NCI-H1694 treated with DMSO at 0.1 percent for 48 hours (cell line): ENCODE measurements around the gene USP10.

ENCODE experiments used
- DNase-seq: peaks from one replicate; lab custom pipeline; 2025; lab: John Stamatoyannopoulos, UW

USP10 gene

GRCh38 chr16:84700446-84701300 is 873 bp downstream of the USP10 start:
- no peak for DNase-seq

- DNase-seq, result no peak
Observed at GRCh38 chr16:84703681-84704080, 3.9 kb downstream of the USP10 start.

- no peak for DNase-seq
Observed at GRCh38 chr16:84704253-84704652, 4.5 kb downstream of the USP10 start.

GRCh38 chr16:84706856-84707255 is 7.1 kb downstream of the USP10 start:
- no peak for DNase-seq

- DNase-seq, result no peak
Observed at GRCh38 chr16:84709609-84710008, 9.8 kb downstream of the USP10 start.

GRCh38 chr16:84710686-84711085 is 10.9 kb downstream of the USP10 start:
- no peak for DNase-seq

- no peak for DNase-seq
Observed at GRCh38 chr16:84712138-84712671, 12.4 kb downstream of the USP10 start.

GRCh38 chr16:84712801-84713775 is 13.3 kb downstream of the USP10 start:
- no peak for DNase-seq

GRCh38 chr16:84714028-84714427 is 14.2 kb downstream of the USP10 start:
- DNase-seq, result no peak

GRCh38 chr16:84715424-84715823 is 15.6 kb downstream of the USP10 start:
- no peak for DNase-seq

GRCh38 chr16:84715854-84716253 is 16.1 kb downstream of the USP10 start:
- no peak for DNase-seq

GRCh38 chr16:84716740-84717139 is 16.9 kb downstream of the USP10 start:
- DNase-seq, result no peak

GRCh38 chr16:84717484-84717883 is 17.7 kb downstream of the USP10 start:
- no peak for DNase-seq

- no peak for DNase-seq
Observed at GRCh38 chr16:84720177-84720579, 20.4 kb downstream of the USP10 start.

- DNase-seq, result no peak
Observed at GRCh38 chr16:84722068-84722467, 22.3 kb downstream of the USP10 start.

GRCh38 chr16:84723906-84724305 is 24.1 kb downstream of the USP10 start:
- no peak for DNase-seq

GRCh38 chr16:84724606-84725309 is 25.0 kb downstream of the USP10 start:
- no peak for DNase-seq

- no peak for DNase-seq
Observed at GRCh38 chr16:84725481-84726078, 25.8 kb downstream of the USP10 start.

- DNase-seq, result peak; percentile 58
Observed at GRCh38 chr16:84726079-84726668, 26.4 kb downstream of the USP10 start.

GRCh38 chr16:84726669-84727467 is 27.1 kb downstream of the USP10 start:
- no peak for DNase-seq
